ENCODE data around the gene HIPK1.

The HIPK1 gene

GRCh38 chr1:113913312-113913668 lies 15.8 kb upstream of the HIPK1 start:
- in situ Hi-C loops (cut with MboI; ENCODE audit: low sequenced_read_pairs) = no loop called here

- in situ Hi-C loops (cut with MboI; ENCODE audit: low sequenced_read_pairs) = no loop called here
Observed at GRCh38 chr1:113913887-113914664, 15.0 kb upstream of the HIPK1 start.

GRCh38 chr1:113916974-113917373 lies 12.2 kb upstream of the HIPK1 start:
- in situ Hi-C loops (cut with MboI; ENCODE audit: low sequenced_read_pairs) = no loop called here

GRCh38 chr1:113917400-113918082 lies 11.6 kb upstream of the HIPK1 start:
- in situ Hi-C loops (cut with MboI; ENCODE audit: low sequenced_read_pairs) = no loop called here

GRCh38 chr1:113918243-113918642 lies 10.9 kb upstream of the HIPK1 start:
- in situ Hi-C loops (cut with MboI; ENCODE audit: low sequenced_read_pairs) = no loop called here

- in situ Hi-C loops (cut with MboI; ENCODE audit: low sequenced_read_pairs) = no loop called here
Observed at GRCh38 chr1:113922957-113923356, 6.2 kb upstream of the HIPK1 start.

GRCh38 chr1:113924473-113924872 lies 4.7 kb upstream of the HIPK1 start:
- in situ Hi-C loops (cut with MboI; ENCODE audit: low sequenced_read_pairs) = no loop called here

GRCh38 chr1:113928187-113928930 lies 765 bp upstream of the HIPK1 start:
- in situ Hi-C loops (cut with MboI; ENCODE audit: low sequenced_read_pairs) = no loop called here

- in situ Hi-C loops (cut with MboI; ENCODE audit: low sequenced_read_pairs) = no loop called here
Observed at GRCh38 chr1:113929750-113930498, 800 bp downstream of the HIPK1 start.

- in situ Hi-C loops (cut with MboI; ENCODE audit: low sequenced_read_pairs) = no loop called here
Observed at GRCh38 chr1:113930499-113931161, 1.5 kb downstream of the HIPK1 start.

GRCh38 chr1:113931451-113931851 lies 2.3 kb downstream of the HIPK1 start:
- in situ Hi-C loops (cut with MboI; ENCODE audit: low sequenced_read_pairs) = no loop called here

GRCh38 chr1:113934006-113934405 lies 4.9 kb downstream of the HIPK1 start:
- in situ Hi-C loops (cut with MboI; ENCODE audit: low sequenced_read_pairs) = no loop called here

GRCh38 chr1:113934511-113935055 lies 5.5 kb downstream of the HIPK1 start:
- in situ Hi-C loops (cut with MboI; ENCODE audit: low sequenced_read_pairs) = no loop called here

GRCh38 chr1:113935176-113935575 lies 6.1 kb downstream of the HIPK1 start:
- in situ Hi-C loops (cut with MboI; ENCODE audit: low sequenced_read_pairs) = no loop called here

- in situ Hi-C loops (cut with MboI; ENCODE audit: low sequenced_read_pairs) = no loop called here
Observed at GRCh38 chr1:113935970-113936369, 6.8 kb downstream of the HIPK1 start.

- in situ Hi-C loops (cut with MboI; ENCODE audit: low sequenced_read_pairs) = no loop called here
Observed at GRCh38 chr1:113937146-113937545, 8.0 kb downstream of the HIPK1 start.

- in situ Hi-C loops (cut with MboI; ENCODE audit: low sequenced_read_pairs) = no loop called here
Observed at GRCh38 chr1:113938192-113938591, 9.1 kb downstream of the HIPK1 start.

GRCh38 chr1:113940365-113941244 lies 11.5 kb downstream of the HIPK1 start:
- in situ Hi-C loops (cut with MboI; ENCODE audit: low sequenced_read_pairs) = no loop called here

- in situ Hi-C loops (cut with MboI; ENCODE audit: low sequenced_read_pairs) = no loop called here
Observed at GRCh38 chr1:113941245-113941559, 12.1 kb downstream of the HIPK1 start.
